Measurements from ENCODE around the gene ARPP21.

ARPP21 gene

GRCh38 chr3:35781558-35781957 lies 142.2 kb downstream of the ARPP21 start:
- Histone ChIP-seq H3K79me1 (ENCODE audit: low read length) (no peaks in the 10 kb centered on the region), H3K4ac (ENCODE audit: low read depth, low read length) (no peak overlapping the region), H3K36me3 (ENCODE audit: control insufficient read depth, insufficient read depth, low read length) (no peaks in the 10 kb centered on the region), H3K4me1 (ENCODE audit: control insufficient read depth, low read depth, low read length) (no peaks in the 10 kb centered on the region), H3K27me3 (ENCODE audit: insufficient read depth, low read length, poor library complexity) (no peaks in the 10 kb centered on the region), H2BK5ac (ENCODE audit: low read length) (no peak overlapping the region), H3K27ac (ENCODE audit: low read depth, low read length) (no peak overlapping the region), H3K18ac (ENCODE audit: low read length) (no peak overlapping the region), H3K4me2 (ENCODE audit: low read length) (no peak overlapping the region), H3K79me2 (ENCODE audit: control insufficient read depth, insufficient read depth, low read length) (no peaks in the 10 kb centered on the region), H4K5ac (ENCODE audit: low read length) (no peak overlapping the region), H2BK120ac (ENCODE audit: low read depth, low read length) (no peak overlapping the region), H3K4me3 (ENCODE audit: low read length) (no peak overlapping the region), H3K23ac (ENCODE audit: low read length) (no peak overlapping the region), H3K56ac (ENCODE audit: low read length) (no peak overlapping the region), H2AK5ac (ENCODE audit: low read length) (no peak overlapping the region), H4K8ac (ENCODE audit: low read depth, low read length) (no peak overlapping the region), H2BK15ac (replicated peaks; ENCODE audit: low read depth) (no peak overlapping the region), H3K9ac (ENCODE audit: low read length) (no peak overlapping the region)
- DNase-seq = no peak

GRCh38 chr3:35782355-35782754 lies 143.0 kb downstream of the ARPP21 start:
- Histone ChIP-seq H4K5ac (ENCODE audit: low read length) (no peak overlapping the region), H3K27me3 (ENCODE audit: insufficient read depth, low read length, poor library complexity) (no peaks in the 10 kb centered on the region), H3K9ac (ENCODE audit: low read length) (no peak overlapping the region), H2BK15ac (replicated peaks; ENCODE audit: low read depth) (no peak overlapping the region), H3K36me3 (ENCODE audit: control insufficient read depth, insufficient read depth, low read length) (no peaks in the 10 kb centered on the region), H2BK5ac (ENCODE audit: low read length) (no peak overlapping the region), H3K4me2 (ENCODE audit: low read length) (no peak overlapping the region), H3K4me3 (ENCODE audit: low read length) (no peak overlapping the region), H3K18ac (ENCODE audit: low read length) (no peak overlapping the region), H3K4me1 (ENCODE audit: control insufficient read depth, low read depth, low read length) (no peaks in the 10 kb centered on the region), H3K23ac (ENCODE audit: low read length) (no peak overlapping the region), H2BK120ac (ENCODE audit: low read depth, low read length) (no peak overlapping the region), H3K79me2 (ENCODE audit: control insufficient read depth, insufficient read depth, low read length) (no peaks in the 10 kb centered on the region), H3K4ac (ENCODE audit: low read depth, low read length) (no peak overlapping the region), H2AK5ac (ENCODE audit: low read length) (no peak overlapping the region), H4K8ac (ENCODE audit: low read depth, low read length) (no peak overlapping the region), H3K27ac (ENCODE audit: low read depth, low read length) (no peak overlapping the region), H3K56ac (ENCODE audit: low read length) (no peak overlapping the region), H3K79me1 (ENCODE audit: low read length) (no peaks in the 10 kb centered on the region)
- WGBS (ENCODE audit: extremely low coverage, insufficient coverage, low lambda C conversion rate) = no CpG with 5 or more reads among the region's 1 CpG
- no peak for DNase-seq

GRCh38 chr3:35784169-35784568 lies 144.8 kb downstream of the ARPP21 start:
- H3K4me3 ChIP-seq (ENCODE audit: low read length) = no peak overlapping the region
- H4K8ac ChIP-seq (ENCODE audit: low read depth, low read length) = no peak overlapping the region
- H3K56ac ChIP-seq (ENCODE audit: low read length) = no peak overlapping the region
- no peak for DNase-seq
- no peak overlapping the region for H3K9ac ChIP-seq (ENCODE audit: low read length)
- H3K27me3 ChIP-seq (ENCODE audit: insufficient read depth, low read length, poor library complexity) = no peaks in the 10 kb centered on the region
- H3K27ac ChIP-seq (ENCODE audit: low read depth, low read length) = no peak overlapping the region
- WGBS (ENCODE audit: extremely low coverage, insufficient coverage, low lambda C conversion rate) = no CpG with 5 or more reads among the region's 1 CpG
- no peaks in the 10 kb centered on the region for H3K36me3 ChIP-seq (ENCODE audit: control insufficient read depth, insufficient read depth, low read length)
- no peak overlapping the region for H3K18ac ChIP-seq (ENCODE audit: low read length)
- H2BK5ac ChIP-seq (ENCODE audit: low read length) = no peak overlapping the region
- H3K79me1 ChIP-seq (ENCODE audit: low read length) = no peaks in the 10 kb centered on the region
- no peak overlapping the region for H2BK120ac ChIP-seq (ENCODE audit: low read depth, low read length)
- no peak overlapping the region for H3K23ac ChIP-seq (ENCODE audit: low read length)
- H2AK5ac ChIP-seq (ENCODE audit: low read length) = no peak overlapping the region
- no peak overlapping the region for H2BK15ac ChIP-seq (replicated peaks; ENCODE audit: low read depth)
- no peak overlapping the region for H3K4ac ChIP-seq (ENCODE audit: low read depth, low read length)
- H3K79me2 ChIP-seq (ENCODE audit: control insufficient read depth, insufficient read depth, low read length) = no peaks in the 10 kb centered on the region
- H4K5ac ChIP-seq (ENCODE audit: low read length) = no peak overlapping the region
- H3K4me1 ChIP-seq (ENCODE audit: control insufficient read depth, low read depth, low read length) = no peaks in the 10 kb centered on the region
- H3K4me2 ChIP-seq (ENCODE audit: low read length) = no peak overlapping the region

GRCh38 chr3:35785234-35785888 lies 146.0 kb downstream of the ARPP21 start:
- Histone ChIP-seq H3K4me1 (ENCODE audit: control insufficient read depth, low read depth, low read length) (no peaks in the 10 kb centered on the region), H3K18ac (ENCODE audit: low read length) (no peak overlapping the region), H4K5ac (ENCODE audit: low read length) (no peak overlapping the region), H3K27me3 (ENCODE audit: insufficient read depth, low read length, poor library complexity) (no peaks in the 10 kb centered on the region), H3K4me3 (ENCODE audit: low read length) (no peak overlapping the region), H2BK120ac (ENCODE audit: low read depth, low read length) (no peak overlapping the region), H3K79me2 (ENCODE audit: control insufficient read depth, insufficient read depth, low read length) (no peaks in the 10 kb centered on the region), H3K56ac (ENCODE audit: low read length) (no peak overlapping the region), H3K4ac (ENCODE audit: low read depth, low read length) (no peak overlapping the region), H2AK5ac (ENCODE audit: low read length) (no peak overlapping the region), H2BK15ac (replicated peaks; ENCODE audit: low read depth) (no peak overlapping the region), H4K8ac (ENCODE audit: low read depth, low read length) (no peak overlapping the region), H3K27ac (ENCODE audit: low read depth, low read length) (no peak overlapping the region), H3K23ac (ENCODE audit: low read length) (no peak overlapping the region), H3K9ac (ENCODE audit: low read length) (no peak overlapping the region), H3K79me1 (ENCODE audit: low read length) (no peaks in the 10 kb centered on the region), H3K4me2 (ENCODE audit: low read length) (no peak overlapping the region), H3K36me3 (ENCODE audit: control insufficient read depth, insufficient read depth, low read length) (no peaks in the 10 kb centered on the region), H2BK5ac (ENCODE audit: low read length) (no peak overlapping the region)
- no CpG with 5 or more reads among the region's 4 CpGs for WGBS (ENCODE audit: extremely low coverage, insufficient coverage, low lambda C conversion rate)
- DNase-seq = no peak

- Histone ChIP-seq H3K36me3 (ENCODE audit: control insufficient read depth, insufficient read depth, low read length) (no peaks in the 10 kb centered on the region), H3K4me2 (ENCODE audit: low read length) (no peak overlapping the region), H3K79me2 (ENCODE audit: control insufficient read depth, insufficient read depth, low read length) (no peaks in the 10 kb centered on the region), H2BK120ac (ENCODE audit: low read depth, low read length) (no peak overlapping the region), H3K27ac (ENCODE audit: low read depth, low read length) (no peak overlapping the region), H2BK5ac (ENCODE audit: low read length) (no peak overlapping the region), H3K9ac (ENCODE audit: low read length) (no peak overlapping the region), H3K79me1 (ENCODE audit: low read length) (no peaks in the 10 kb centered on the region), H4K5ac (ENCODE audit: low read length) (no peak overlapping the region), H3K56ac (ENCODE audit: low read length) (no peak overlapping the region), H3K4ac (ENCODE audit: low read depth, low read length) (no peak overlapping the region), H2BK15ac (replicated peaks; ENCODE audit: low read depth) (no peak overlapping the region), H3K27me3 (ENCODE audit: insufficient read depth, low read length, poor library complexity) (no peaks in the 10 kb centered on the region), H4K8ac (ENCODE audit: low read depth, low read length) (no peak overlapping the region), H3K4me3 (ENCODE audit: low read length) (no peak overlapping the region), H3K23ac (ENCODE audit: low read length) (no peak overlapping the region), H2AK5ac (ENCODE audit: low read length) (no peak overlapping the region), H3K18ac (ENCODE audit: low read length) (no peak overlapping the region), H3K4me1 (ENCODE audit: control insufficient read depth, low read depth, low read length) (no peaks in the 10 kb centered on the region)
- no peak for DNase-seq
- no CpG with 5 or more reads among the region's 1 CpG for WGBS (ENCODE audit: extremely low coverage, insufficient coverage, low lambda C conversion rate)
These were observed 148.6 kb downstream of the ARPP21 start for GRCh38 chr3:35787936-35788335.
